K562 (cell line): ENCODE measurements around the gene THEM5. TPM values are rescaled to one million over a fixed set of nuclear protein-coding genes. Genes with fewer than 3 reads are reported as not detected.

ENCODE experiments used
- TAF1 ChIP-seq: IDR thresholded peaks from 2 replicates; pipeline ENCODE4 v1.6.1; 2011; ENCODE audit warnings: mild to moderate bottlenecking, low read length, moderate library complexity; ENCODE audit not compliant: insufficient read depth, control insufficient read depth, severe bottlenecking; ENCODE audit errors: extremely low read depth
- polyA plus RNA-seq, 8 experiments: library from polyadenylated mRNA; depleted of rRNA in 4 of 8; stranded (reverse) in 5 of 8; unstranded in 3 of 8; fragments of >200 nt; fragmentation: Nextera tagmentation in 2 of 8; fragmentation: Illumina TruSeq in 1 of 8; extraction: Ambion mirVana in 2 of 8; extraction: Trizol in 1 of 8; gene quantifications; 2 replicates each; pipeline versions ENCODE4 v1.2.1 to v1.2.3, GENCODE V29; 2011 to 2014; ENCODE audit warnings: inconsistent platforms in 1 of 8, missing spikeins in 1 of 8
- small RNA-seq: library from RNA; depleted of rRNA; stranded (forward); fragments of <200 nt; gene quantifications from one replicate; pipeline ENCODE3, GENCODE V24; 2014
- total RNA-seq, 7 experiments: library from RNA; depleted of rRNA in 6 of 7; stranded (reverse); fragments of >200 nt in 6 of 7; fragmentation: Illumina TruSeq in 2 of 7; extraction: Trizol in 2 of 7; gene quantifications; 2 replicates each; pipeline versions ENCODE4 v1.2.1 to v1.2.3, GENCODE V29; 2011 to 2021; ENCODE audit warnings: low replicate concordance in 1 of 7

THEM5 gene
- total and polyA plus RNA-seq, 9 of the 15 experiments (the other 6 are each of a cell fraction or from before 2014, with no cell fraction given): not detected

- no peak for TF ChIP-seq TAF1
- TF ChIP-seq, all 486 proteins: peak for 0
Measured at GRCh38 chr1:151798571-151798970, 54.9 kb downstream of the THEM5 start (continued).

Small RNAs within 50 kb of the gene (small RNA-seq; reads per million reads assigned to genes)
- gene RF00019: not detected

Other genes with a start within 250 kb of the THEM5 start
Only the 7 nearest of the 12 such genes appear.
- gene RIIAD1, start 132.2 kb downstream of the THEM5 start, total RNA-seq (2014; rRNA removed): not detected in 2 replicates
- gene RIIAD1, start 132.2 kb downstream of the THEM5 start, total RNA-seq (2014; rRNA removed; fragmentation: Illumina TruSeq; extraction: Trizol): not detected in 2 replicates
- gene RIIAD1, start 132.2 kb downstream of the THEM5 start, total RNA-seq (2015; rRNA removed; fragmentation: Illumina TruSeq; extraction: Trizol): not detected in 2 replicates
- gene RIIAD1, start 132.2 kb downstream of the THEM5 start, total RNA-seq (2021): not detected in 2 replicates
- gene RIIAD1, start 132.2 kb downstream of the THEM5 start, polyA plus RNA-seq (2011; rRNA removed): not detected in 2 replicates
- gene RIIAD1, start 132.2 kb downstream of the THEM5 start, polyA plus RNA-seq (2014; fragmentation: Illumina TruSeq; extraction: Trizol): not detected in 2 replicates
- gene RIIAD1, start 132.2 kb downstream of the THEM5 start, polyA plus RNA-seq (2014; fragmentation: Nextera tagmentation; extraction: Ambion mirVana): not detected
- gene RIIAD1, start 132.2 kb downstream of the THEM5 start, polyA plus RNA-seq (2014; rRNA removed): not detected in 2 replicates
- 111 and 159 TPM in 2 replicates for gene MRPL9, start 90.2 kb downstream of the THEM5 start, total RNA-seq (2014; rRNA removed)
- gene MRPL9, start 90.2 kb downstream of the THEM5 start, total RNA-seq (2014; rRNA removed; fragmentation: Illumina TruSeq; extraction: Trizol): 115 and 128 TPM in 2 replicates
- 122 and 128 TPM in 2 replicates for gene MRPL9, start 90.2 kb downstream of the THEM5 start, total RNA-seq (2015; rRNA removed; fragmentation: Illumina TruSeq; extraction: Trizol)
- gene MRPL9, start 90.2 kb downstream of the THEM5 start, total RNA-seq (2021): 106 and 123 TPM in 2 replicates
- 161 and 162 TPM in 2 replicates for gene MRPL9, start 90.2 kb downstream of the THEM5 start, polyA plus RNA-seq (2011; rRNA removed)
- 124 and 132 TPM in 2 replicates for gene MRPL9, start 90.2 kb downstream of the THEM5 start, polyA plus RNA-seq (2014; fragmentation: Illumina TruSeq; extraction: Trizol)
- 10 to 100 TPM; 38.0 to 57.0 TPM for gene MRPL9, start 90.2 kb downstream of the THEM5 start, polyA plus RNA-seq (2014; fragmentation: Nextera tagmentation; extraction: Ambion mirVana)
- gene MRPL9, start 90.2 kb downstream of the THEM5 start, polyA plus RNA-seq (2014; rRNA removed): 110 and 115 TPM in 2 replicates
- 7.1 and 7.2 TPM in 2 replicates for gene TDRKH, start 63.2 kb downstream of the THEM5 start, total RNA-seq (2014; rRNA removed)
- 8.4 and 9.6 TPM in 2 replicates for gene TDRKH, start 63.2 kb downstream of the THEM5 start, total RNA-seq (2014; rRNA removed; fragmentation: Illumina TruSeq; extraction: Trizol)
- gene TDRKH, start 63.2 kb downstream of the THEM5 start, total RNA-seq (2015; rRNA removed; fragmentation: Illumina TruSeq; extraction: Trizol): 3.4 and 4.3 TPM in 2 replicates
- 11.4 and 11.5 TPM in 2 replicates for gene TDRKH, start 63.2 kb downstream of the THEM5 start, total RNA-seq (2021)
- gene TDRKH, start 63.2 kb downstream of the THEM5 start, polyA plus RNA-seq (2011; rRNA removed): 17.0 and 21.3 TPM in 2 replicates
- gene TDRKH, start 63.2 kb downstream of the THEM5 start, polyA plus RNA-seq (2014; fragmentation: Illumina TruSeq; extraction: Trizol): 10.8 and 11.4 TPM in 2 replicates
- 1 to 10 TPM; 5.3 to 6.9 TPM for gene TDRKH, start 63.2 kb downstream of the THEM5 start, polyA plus RNA-seq (2014; fragmentation: Nextera tagmentation; extraction: Ambion mirVana)
- gene TDRKH, start 63.2 kb downstream of the THEM5 start, polyA plus RNA-seq (2014; rRNA removed): 8.9 and 10.3 TPM in 2 replicates
- not detected in 2 replicates for gene LINGO4, start 48.3 kb downstream of the THEM5 start, total RNA-seq (2014; rRNA removed)
- gene LINGO4, start 48.3 kb downstream of the THEM5 start, total RNA-seq (2014; rRNA removed; fragmentation: Illumina TruSeq; extraction: Trizol): not detected in 2 replicates
- gene LINGO4, start 48.3 kb downstream of the THEM5 start, total RNA-seq (2015; rRNA removed; fragmentation: Illumina TruSeq; extraction: Trizol): not detected in 2 replicates
- not detected in 2 replicates for gene LINGO4, start 48.3 kb downstream of the THEM5 start, total RNA-seq (2021)
- gene LINGO4, start 48.3 kb downstream of the THEM5 start, polyA plus RNA-seq (2011; rRNA removed): not detected in 2 replicates
- not detected in 2 replicates for gene LINGO4, start 48.3 kb downstream of the THEM5 start, polyA plus RNA-seq (2014; fragmentation: Illumina TruSeq; extraction: Trizol)
- not detected for gene LINGO4, start 48.3 kb downstream of the THEM5 start, polyA plus RNA-seq (2014; fragmentation: Nextera tagmentation; extraction: Ambion mirVana)
- not detected in 2 replicates for gene LINGO4, start 48.3 kb downstream of the THEM5 start, polyA plus RNA-seq (2014; rRNA removed)
- gene RORC, start 21.9 kb downstream of the THEM5 start, total RNA-seq (2014; rRNA removed): not detected in 2 replicates
- not detected in 2 replicates for gene RORC, start 21.9 kb downstream of the THEM5 start, total RNA-seq (2014; rRNA removed; fragmentation: Illumina TruSeq; extraction: Trizol)
- not detected in 2 replicates for gene RORC, start 21.9 kb downstream of the THEM5 start, total RNA-seq (2015; rRNA removed; fragmentation: Illumina TruSeq; extraction: Trizol)
- gene RORC, start 21.9 kb downstream of the THEM5 start, total RNA-seq (2021): not detected in 2 replicates
- gene RORC, start 21.9 kb downstream of the THEM5 start, polyA plus RNA-seq (2011; rRNA removed): not detected in 2 replicates
- not detected in 2 replicates for gene RORC, start 21.9 kb downstream of the THEM5 start, polyA plus RNA-seq (2014; fragmentation: Illumina TruSeq; extraction: Trizol)
- gene RORC, start 21.9 kb downstream of the THEM5 start, polyA plus RNA-seq (2014; fragmentation: Nextera tagmentation; extraction: Ambion mirVana): not detected
- not detected in 2 replicates for gene RORC, start 21.9 kb downstream of the THEM5 start, polyA plus RNA-seq (2014; rRNA removed)
- gene C2CD4D, start 13.9 kb downstream of the THEM5 start, total RNA-seq (2014; rRNA removed): not detected in 2 replicates
- gene C2CD4D, start 13.9 kb downstream of the THEM5 start, total RNA-seq (2014; rRNA removed; fragmentation: Illumina TruSeq; extraction: Trizol): not detected in 2 replicates
- gene C2CD4D, start 13.9 kb downstream of the THEM5 start, total RNA-seq (2015; rRNA removed; fragmentation: Illumina TruSeq; extraction: Trizol): not detected in 2 replicates
- not detected in 2 replicates for gene C2CD4D, start 13.9 kb downstream of the THEM5 start, total RNA-seq (2021)
- gene C2CD4D, start 13.9 kb downstream of the THEM5 start, polyA plus RNA-seq (2011; rRNA removed): not detected in 2 replicates
- not detected in 2 replicates for gene C2CD4D, start 13.9 kb downstream of the THEM5 start, polyA plus RNA-seq (2014; fragmentation: Illumina TruSeq; extraction: Trizol)
- not detected for gene C2CD4D, start 13.9 kb downstream of the THEM5 start, polyA plus RNA-seq (2014; fragmentation: Nextera tagmentation; extraction: Ambion mirVana)
- gene C2CD4D, start 13.9 kb downstream of the THEM5 start, polyA plus RNA-seq (2014; rRNA removed): not detected in 2 replicates
- gene THEM4, start 55.8 kb upstream of the THEM5 start, total RNA-seq (2014; rRNA removed): 24.5 and 25.2 TPM in 2 replicates
- gene THEM4, start 55.8 kb upstream of the THEM5 start, total RNA-seq (2014; rRNA removed; fragmentation: Illumina TruSeq; extraction: Trizol): 35.3 and 41.1 TPM in 2 replicates
- 39.3 and 39.7 TPM in 2 replicates for gene THEM4, start 55.8 kb upstream of the THEM5 start, total RNA-seq (2015; rRNA removed; fragmentation: Illumina TruSeq; extraction: Trizol)
- 25.5 and 27.4 TPM in 2 replicates for gene THEM4, start 55.8 kb upstream of the THEM5 start, total RNA-seq (2021)
- 51.3 and 71.9 TPM in 2 replicates for gene THEM4, start 55.8 kb upstream of the THEM5 start, polyA plus RNA-seq (2011; rRNA removed)
- gene THEM4, start 55.8 kb upstream of the THEM5 start, polyA plus RNA-seq (2014; fragmentation: Illumina TruSeq; extraction: Trizol): 45.7 and 48.3 TPM in 2 replicates
- 10 to 100 TPM in 1 of 2 experiments, 1 to 10 TPM in 1; 8.6 to 12.5 TPM for gene THEM4, start 55.8 kb upstream of the THEM5 start, polyA plus RNA-seq (2014; fragmentation: Nextera tagmentation; extraction: Ambion mirVana)
- gene THEM4, start 55.8 kb upstream of the THEM5 start, polyA plus RNA-seq (2014; rRNA removed): 46.1 and 48.7 TPM in 2 replicates